GM21390 (cell line): ENCODE measurements around the gene PI4KB.

Source experiments
- ATAC-seq: cut with Tn5 transposase; IDR thresholded peaks from one replicate; pipeline ENCODE4 v1.9.1; 2021; ENCODE audit not compliant: unreplicated experiment

Gene PI4KB

GRCh38 chr1:151311589-151312331, 15.5 kb downstream of the PI4KB start:
- ATAC-seq: no peak

DNA sequence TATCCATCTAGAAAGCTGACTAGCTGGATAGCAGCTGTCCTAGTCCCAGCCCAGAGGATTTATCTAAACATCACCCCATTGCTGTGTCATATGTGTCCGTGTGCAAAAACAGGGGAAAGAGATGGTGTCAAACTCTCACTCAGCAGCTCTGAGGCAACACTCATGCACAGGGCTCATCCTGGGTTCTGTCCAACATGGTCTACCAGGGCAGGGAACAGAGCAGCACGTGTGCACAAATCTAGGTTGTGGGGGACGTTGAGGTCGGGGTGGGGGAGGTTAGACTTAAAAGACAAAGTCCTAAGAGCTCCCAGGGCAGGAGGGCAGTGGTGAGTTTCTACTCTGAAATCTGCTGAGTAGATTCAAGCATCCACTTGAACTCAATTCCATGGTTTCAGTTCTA, 16.2 kb downstream of the PI4KB start:
- ATAC-seq: no peak

- no peak for ATAC-seq
Measured at GRCh38 chr1:151309811-151310323, 17.3 kb downstream of the PI4KB start.

DNA sequence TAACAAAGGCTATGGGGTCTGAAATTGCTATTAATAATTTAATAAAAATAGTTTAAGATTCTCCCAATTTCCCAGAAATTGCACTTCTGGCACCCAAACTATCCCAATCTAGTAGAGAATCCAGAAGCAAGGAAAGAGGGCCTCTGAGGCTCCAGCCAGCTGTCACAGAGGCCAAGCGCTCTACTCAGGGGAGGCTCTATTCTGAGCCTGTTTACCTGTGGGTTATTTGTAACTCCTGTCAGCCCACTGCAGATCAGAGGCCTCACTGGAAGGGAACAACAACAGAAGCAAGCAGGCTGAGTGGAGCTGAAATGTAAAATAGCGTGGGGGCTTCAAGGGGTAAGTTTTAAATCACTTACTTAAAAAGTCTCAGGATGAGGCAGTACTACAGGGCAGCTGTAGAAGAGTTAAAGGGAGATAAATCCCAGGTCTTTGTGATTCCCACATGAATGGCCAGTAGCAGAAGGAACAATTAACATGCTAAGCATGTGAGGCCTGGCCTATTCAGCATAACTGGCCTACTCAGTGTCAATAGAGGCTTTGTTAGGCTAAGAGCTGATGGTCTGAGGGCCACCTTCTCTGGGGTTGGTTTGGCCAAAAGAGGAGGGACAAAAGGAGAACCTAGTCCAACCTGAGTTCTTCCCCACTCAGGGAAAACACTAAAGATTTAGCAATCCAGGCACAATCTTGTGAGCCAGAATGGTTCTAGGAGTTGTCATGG, 32.3 kb downstream of the PI4KB start:
- ATAC-seq: no peak

- no peak for ATAC-seq
Measured at GRCh38 chr1:151293093-151293492, 34.1 kb downstream of the PI4KB start.

DNA sequence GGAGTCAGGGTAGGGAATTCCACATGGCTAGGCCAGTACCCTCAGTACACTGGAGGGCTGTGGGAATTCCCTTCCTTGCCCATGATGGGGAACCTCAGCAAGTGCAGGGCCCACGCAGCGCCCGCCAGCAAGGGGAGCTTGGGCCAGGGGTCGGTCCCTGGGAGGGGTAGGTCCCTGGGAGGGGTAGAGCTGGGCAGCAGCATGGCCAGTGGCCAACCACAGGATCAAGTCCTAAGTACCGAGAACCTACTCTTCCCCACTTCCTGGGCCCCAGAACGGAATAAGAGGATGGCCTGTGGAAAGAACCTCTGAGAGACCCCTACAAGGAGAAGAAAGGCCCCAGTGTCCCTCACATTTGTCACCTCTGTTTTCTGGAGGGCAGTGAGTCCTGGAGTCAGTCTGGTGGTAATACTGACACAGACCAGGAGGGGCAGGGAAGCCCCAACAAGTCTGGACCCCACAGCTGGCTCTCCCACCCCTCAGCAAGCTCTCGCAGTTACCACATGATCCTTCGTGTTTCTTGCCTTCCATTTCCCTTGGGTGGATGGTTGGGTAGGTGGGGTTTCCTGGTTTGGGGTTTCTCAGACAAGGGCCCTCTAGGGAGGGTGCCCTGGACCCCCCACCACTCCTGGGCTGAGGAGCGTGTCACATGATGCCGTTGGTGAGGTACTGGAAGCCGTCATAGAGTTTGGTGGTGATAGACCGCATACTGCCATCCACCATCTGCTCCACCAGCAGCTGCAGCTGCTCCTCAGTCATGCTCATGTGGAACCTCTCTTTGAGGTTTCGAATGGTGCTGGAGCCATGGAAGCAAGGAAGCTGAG, 34.8 kb downstream of the PI4KB start:
- no peak for ATAC-seq

GRCh38 chr1:151290709-151291303, 36.4 kb downstream of the PI4KB start:
- ATAC-seq: no peak

DNA sequence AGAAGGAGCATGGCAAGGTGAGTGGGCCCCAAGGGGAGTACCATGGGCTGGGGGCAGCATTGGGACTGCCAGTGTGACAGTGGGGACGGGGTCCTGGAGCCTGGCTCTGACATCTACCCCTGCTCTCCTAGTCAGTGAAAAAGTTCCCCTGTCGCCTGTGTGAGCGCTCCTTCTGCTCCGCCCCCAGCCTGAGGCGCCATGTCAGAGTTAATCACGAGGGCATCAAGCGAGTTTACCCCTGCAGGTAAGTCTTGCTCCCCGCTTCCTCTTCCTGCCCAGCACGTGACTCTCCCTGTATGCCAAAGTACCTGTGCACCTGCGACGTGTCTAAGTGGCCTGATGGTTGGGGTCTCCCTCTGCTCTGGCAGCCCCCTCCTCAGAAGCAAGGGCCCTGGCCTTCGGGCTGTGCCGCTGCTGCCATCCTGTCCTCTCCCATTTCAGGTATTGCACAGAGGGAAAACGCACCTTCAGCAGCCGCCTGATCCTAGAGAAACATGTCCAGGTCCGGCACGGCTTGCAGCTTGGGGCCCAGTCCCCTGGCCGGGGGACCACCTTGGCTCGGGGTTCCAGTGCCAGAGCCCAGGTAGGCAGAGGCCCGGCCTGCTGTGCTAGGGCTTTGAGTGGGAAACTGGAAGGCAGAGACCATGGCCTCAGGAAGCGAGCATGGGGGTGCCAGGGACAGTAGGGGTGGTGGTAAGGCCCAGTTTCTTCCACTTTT, 37.1 kb downstream of the PI4KB start:
- no peak for ATAC-seq

GRCh38 chr1:151289080-151289935, 37.9 kb downstream of the PI4KB start:
- ATAC-seq: no peak

DNA sequence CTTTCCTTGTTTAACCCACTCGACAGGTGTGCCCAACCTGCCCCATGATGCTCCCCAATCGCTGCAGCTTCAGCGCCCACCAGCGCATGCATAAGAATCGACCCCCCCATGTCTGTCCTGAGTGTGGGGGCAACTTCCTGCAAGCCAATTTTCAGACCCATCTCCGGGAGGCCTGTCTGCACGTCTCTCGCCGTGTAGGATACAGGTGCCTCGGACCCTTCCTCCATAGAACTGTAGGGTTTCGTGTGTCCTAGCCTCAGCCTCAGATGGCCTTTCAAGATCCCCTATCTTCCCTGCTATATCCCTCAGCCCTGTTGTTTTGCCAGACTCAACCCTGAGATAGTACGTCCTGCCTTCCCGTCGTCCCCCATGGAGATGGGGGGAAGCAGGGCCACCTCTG, 38.7 kb downstream of the PI4KB start:
- no peak for ATAC-seq

GRCh38 chr1:151287767-151288500, 39.3 kb downstream of the PI4KB start:
- no peak for ATAC-seq

- no peak for ATAC-seq
Measured at GRCh38 chr1:151287341-151287699, 39.9 kb downstream of the PI4KB start.

- ATAC-seq: no peak
Measured at GRCh38 chr1:151286619-151287340, 40.4 kb downstream of the PI4KB start.

DNA sequence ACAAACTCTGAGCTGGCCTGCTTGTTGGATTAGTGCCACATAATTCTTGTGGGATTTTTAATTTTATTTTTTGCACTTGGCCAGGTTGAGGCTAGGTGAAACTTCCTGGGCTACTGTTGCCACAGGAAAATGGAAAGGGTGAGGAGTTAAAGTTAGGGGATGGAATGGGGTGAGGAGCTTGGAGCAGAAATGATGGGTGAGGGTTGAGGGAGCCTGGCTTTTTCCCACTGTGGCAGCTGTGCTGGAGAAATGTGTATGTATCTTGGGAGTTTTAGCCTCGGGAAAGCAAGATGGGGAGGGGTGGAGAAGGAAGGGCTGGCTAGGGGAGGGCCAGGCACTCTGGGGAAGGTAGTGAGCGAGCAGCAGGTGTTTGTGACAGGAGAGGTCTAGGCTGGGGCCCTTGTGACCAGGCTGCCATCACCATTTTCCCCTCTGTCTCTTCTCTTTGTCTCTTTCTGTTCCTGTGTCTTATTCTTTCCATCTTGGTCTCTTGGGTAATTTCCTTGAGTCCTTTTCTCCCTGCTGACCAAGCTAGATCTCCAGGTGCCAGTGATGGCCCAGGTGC, 43.1 kb downstream of the PI4KB start:
- ATAC-seq: no peak

GRCh38 chr1:151282883-151283725, 44.1 kb downstream of the PI4KB start:
- no peak for ATAC-seq

DNA sequence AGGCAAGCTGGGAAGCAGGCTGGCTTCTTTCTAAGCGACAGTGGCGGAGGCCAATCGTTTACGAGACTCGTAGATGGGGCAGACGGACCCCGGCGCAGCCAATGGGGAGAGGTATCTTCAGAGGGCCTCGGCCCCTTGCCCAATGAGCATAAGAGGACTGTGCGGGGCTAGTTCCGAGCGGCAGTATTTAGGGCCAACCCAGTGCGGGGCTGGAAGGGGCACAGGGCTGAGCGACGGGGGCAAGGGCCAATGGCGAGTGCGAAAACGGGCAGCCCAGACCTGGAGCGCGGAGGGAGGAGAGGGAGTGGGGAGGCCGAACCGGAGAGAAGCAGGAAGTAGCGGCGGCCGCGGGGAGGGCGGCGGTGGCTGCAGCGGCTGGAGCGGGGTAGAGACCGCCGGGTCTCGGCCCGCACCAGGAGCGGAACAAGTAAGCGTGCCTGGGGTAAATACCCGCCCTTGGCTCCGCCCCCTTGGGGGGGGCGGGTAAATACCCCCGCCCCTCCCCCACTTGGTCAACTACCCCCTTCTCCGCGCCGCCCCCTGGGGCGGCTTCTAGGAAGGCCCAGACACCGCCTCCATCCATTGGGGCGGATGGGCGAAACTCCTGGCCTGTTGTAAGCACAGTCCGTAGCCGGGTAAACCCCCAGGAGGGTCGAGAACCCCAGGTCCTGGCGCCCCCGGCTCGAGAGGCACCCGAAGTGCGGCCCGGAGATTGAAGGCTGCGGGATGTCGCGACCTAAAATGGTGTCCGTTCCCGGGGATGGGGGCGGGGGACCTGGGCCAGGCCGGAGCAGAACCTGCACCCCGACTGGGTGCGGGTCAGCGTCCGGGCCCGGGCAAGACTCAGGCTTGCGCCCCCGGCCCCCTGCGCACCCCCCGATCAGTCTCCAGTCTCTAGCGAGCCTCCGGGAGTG, 45.0 kb downstream of the PI4KB start, which contains the start of gene ZNF687:
ZNF687 (plus strand) TSS at position 331 of the 914 bp plus-strand sequence. CDS start 3,993 bp downstream, outside the sequence.
- peak; percentile 85 for ATAC-seq
